Measurements from ENCODE around the gene GRHPR. TPM values are rescaled to one million over a fixed set of nuclear protein-coding genes. Genes with fewer than 3 reads are reported as not detected.

Gene GRHPR
- total RNA-seq, 2 donors from 2014 or later: 105 to 128 TPM

DNA sequence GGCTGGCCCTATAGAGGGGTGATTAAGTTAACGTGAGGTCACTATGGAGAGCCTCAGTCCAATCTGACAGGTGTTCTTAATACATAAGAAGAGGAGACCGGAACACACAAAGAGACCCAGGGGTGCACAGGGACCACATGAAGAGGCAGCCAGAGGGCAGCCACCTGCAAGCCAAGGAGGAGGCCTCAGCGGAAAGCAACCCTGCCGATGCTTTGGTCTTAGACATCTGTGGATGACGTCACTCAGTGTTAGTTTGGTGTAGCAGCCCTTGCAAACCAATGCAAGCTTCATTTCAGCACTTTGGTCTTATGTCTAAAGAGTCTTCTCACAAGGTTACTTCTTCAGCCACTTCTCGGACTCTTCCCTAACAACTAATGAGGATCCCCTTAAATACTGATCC lies 47.6 kb upstream of the GRHPR start:
- Histone ChIP-seq H3K4me1 (ENCODE audit: control insufficient read depth, insufficient read depth, low read length) (no peaks in the 10 kb centered on the region), H3K9me3 (ENCODE audit: control insufficient read depth, low read length) (no peaks in the 10 kb centered on the region), H3K27ac (ENCODE audit: low read depth, low read length) (no peak overlapping the region), H3K9ac (ENCODE audit: extremely low read depth, low read length, poor library complexity, severe bottlenecking) (no peak overlapping the region), H3K4me3 (ENCODE audit: low read length) (no peak overlapping the region), H3K27me3 (ENCODE audit: control insufficient read depth, insufficient read depth, low read length, poor library complexity, severe bottlenecking) (no peaks in the 10 kb centered on the region), H3K36me3 (ENCODE audit: control insufficient read depth, insufficient read depth, low read length) (no peaks in the 10 kb centered on the region)
- H3K4me3 Mint-ChIP-seq: no peak overlapping the region
- DNase-seq: no peak
- no peaks in the 10 kb centered on the region for H3K9me3 Mint-ChIP-seq
- no peaks in the 10 kb centered on the region for H3K4me1 Mint-ChIP-seq
- no peak overlapping the region for H3K27ac Mint-ChIP-seq
- peaks cover 4% of the 10 kb centered on the region for H3K27me3 Mint-ChIP-seq (ENCODE audit: insufficient read depth)
- TF ChIP-seq, protein P1, sequence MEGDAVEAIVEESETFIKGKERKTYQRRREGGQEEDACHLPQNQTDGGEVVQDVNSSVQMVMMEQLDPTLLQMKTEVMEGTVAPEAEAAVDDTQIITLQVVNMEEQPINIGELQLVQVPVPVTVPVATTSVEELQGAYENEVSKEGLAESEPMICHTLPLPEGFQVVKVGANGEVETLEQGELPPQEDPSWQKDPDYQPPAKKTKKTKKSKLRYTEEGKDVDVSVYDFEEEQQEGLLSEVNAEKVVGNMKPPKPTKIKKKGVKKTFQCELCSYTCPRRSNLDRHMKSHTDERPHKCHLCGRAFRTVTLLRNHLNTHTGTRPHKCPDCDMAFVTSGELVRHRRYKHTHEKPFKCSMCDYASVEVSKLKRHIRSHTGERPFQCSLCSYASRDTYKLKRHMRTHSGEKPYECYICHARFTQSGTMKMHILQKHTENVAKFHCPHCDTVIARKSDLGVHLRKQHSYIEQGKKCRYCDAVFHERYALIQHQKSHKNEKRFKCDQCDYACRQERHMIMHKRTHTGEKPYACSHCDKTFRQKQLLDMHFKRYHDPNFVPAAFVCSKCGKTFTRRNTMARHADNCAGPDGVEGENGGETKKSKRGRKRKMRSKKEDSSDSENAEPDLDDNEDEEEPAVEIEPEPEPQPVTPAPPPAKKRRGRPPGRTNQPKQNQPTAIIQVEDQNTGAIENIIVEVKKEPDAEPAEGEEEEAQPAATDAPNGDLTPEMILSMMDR (conservative IDR thresholded peaks at IDR 0.05): no peak
- no peaks in the 10 kb centered on the region for H3K36me3 Mint-ChIP-seq (ENCODE audit: low read depth)
- WGBS, 2 experiments (ENCODE audit: insufficient coverage in 1 of 2, insufficient read length in 1 of 2): 83 to 84% methylated on average over 4 to 6 of the region's 6 CpGs

DNA sequence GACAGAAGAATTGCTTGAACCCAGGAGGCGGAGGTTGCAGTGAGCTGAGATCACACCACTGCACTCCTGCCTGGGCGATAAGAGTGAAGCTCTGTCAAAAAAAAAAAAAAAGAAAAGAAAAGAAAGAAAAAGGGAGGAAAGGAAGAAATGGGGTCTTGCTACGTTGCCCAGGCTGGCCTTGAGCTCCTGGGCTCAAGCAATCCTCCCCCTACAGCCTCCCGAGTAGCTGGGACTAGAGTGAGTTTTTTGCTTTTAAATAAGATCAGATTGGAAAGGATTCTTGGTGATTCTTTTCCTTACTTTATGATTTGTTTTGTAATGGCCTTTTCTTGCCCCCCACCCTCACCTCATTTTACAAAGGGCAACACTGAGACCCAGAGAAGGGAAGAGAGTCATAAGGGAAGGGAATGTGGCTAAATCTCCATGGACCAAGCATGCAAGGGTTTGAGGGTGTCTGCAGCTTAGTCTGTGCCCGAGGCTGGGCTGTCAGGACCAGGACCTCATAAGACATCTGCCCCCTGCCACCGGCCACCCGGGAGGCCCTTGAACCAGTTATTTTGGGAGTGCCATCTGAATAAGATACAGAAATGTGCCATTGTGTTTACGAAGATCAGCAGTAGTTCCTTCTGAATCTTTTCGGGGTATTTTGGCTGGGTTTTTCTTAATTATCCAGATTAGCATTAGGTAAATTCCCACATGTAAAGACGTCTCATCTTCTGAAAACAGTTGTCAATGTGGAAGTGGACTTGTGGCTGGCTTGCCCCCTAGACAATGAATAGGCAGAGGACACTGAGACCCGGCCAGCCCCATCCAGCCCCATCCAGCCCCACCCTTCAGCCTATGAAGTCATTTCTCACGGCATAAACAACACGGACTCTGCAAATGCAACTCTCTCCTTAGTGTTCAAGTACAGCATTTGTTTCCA lies 44.5 kb upstream of the GRHPR start:
- H3K4me3 Mint-ChIP-seq: no peak overlapping the region
- no peaks in the 10 kb centered on the region for H3K27me3 ChIP-seq (ENCODE audit: control insufficient read depth, insufficient read depth, low read length, poor library complexity, severe bottlenecking)
- no peaks in the 10 kb centered on the region for H3K9me3 Mint-ChIP-seq
- H3K9ac ChIP-seq (ENCODE audit: extremely low read depth, low read length, poor library complexity, severe bottlenecking): no peak overlapping the region
- H3K36me3 ChIP-seq (ENCODE audit: control insufficient read depth, insufficient read depth, low read length): no peaks in the 10 kb centered on the region
- no peaks in the 10 kb centered on the region for H3K36me3 Mint-ChIP-seq (ENCODE audit: low read depth)
- no peak for DNase-seq
- H3K4me1 Mint-ChIP-seq: no peaks in the 10 kb centered on the region
- H3K27ac Mint-ChIP-seq: no peak overlapping the region
- 88 to 97% methylated on average over 8 to 13 of the region's 13 CpGs for WGBS, 2 experiments (ENCODE audit: insufficient coverage in 1 of 2, insufficient read length in 1 of 2)
- no peak overlapping the region for H3K4me3 ChIP-seq (ENCODE audit: low read length)
- no peak overlapping the region for H3K27ac ChIP-seq (ENCODE audit: low read depth, low read length)
- H3K27me3 Mint-ChIP-seq (ENCODE audit: insufficient read depth): peaks cover 4% of the 10 kb centered on the region
- no peaks in the 10 kb centered on the region for H3K9me3 ChIP-seq (ENCODE audit: control insufficient read depth, low read length)
- TF ChIP-seq, protein P1 (conservative IDR thresholded peaks at IDR 0.05): no peak
- H3K4me1 ChIP-seq (ENCODE audit: control insufficient read depth, insufficient read depth, low read length): no peaks in the 10 kb centered on the region

DNA sequence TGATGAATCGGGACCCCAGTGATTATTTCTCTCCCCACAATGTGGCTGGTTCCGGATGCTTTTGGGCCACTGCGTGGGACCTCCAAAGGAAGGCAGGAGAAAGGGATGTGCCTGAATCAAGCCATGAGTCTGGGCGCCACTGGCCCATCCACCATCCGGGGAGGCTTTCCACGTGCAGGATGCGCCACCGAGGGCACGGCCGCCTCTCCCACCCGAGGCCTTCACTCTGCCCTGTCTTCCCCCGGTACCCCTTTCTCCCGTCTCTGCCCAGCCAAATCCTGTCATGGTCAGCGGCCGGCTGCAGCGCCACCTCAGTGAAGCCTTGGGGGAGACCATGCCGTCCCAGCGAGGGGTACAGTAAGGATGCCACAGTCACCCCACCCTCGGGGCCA lies 43.9 kb upstream of the GRHPR start:
- no peaks in the 10 kb centered on the region for H3K4me1 ChIP-seq (ENCODE audit: control insufficient read depth, insufficient read depth, low read length)
- Mint-ChIP-seq H3K4me1 (no peaks in the 10 kb centered on the region), H3K36me3 (ENCODE audit: low read depth) (no peaks in the 10 kb centered on the region), H3K9me3 (no peaks in the 10 kb centered on the region), H3K4me3 (no peak overlapping the region), H3K27me3 (ENCODE audit: insufficient read depth) (peaks cover 4% of the 10 kb centered on the region), H3K27ac (no peak overlapping the region)
- no peak overlapping the region for H3K4me3 ChIP-seq (ENCODE audit: low read length)
- no peaks in the 10 kb centered on the region for H3K9me3 ChIP-seq (ENCODE audit: control insufficient read depth, low read length)
- no peak overlapping the region for H3K9ac ChIP-seq (ENCODE audit: extremely low read depth, low read length, poor library complexity, severe bottlenecking)
- no peak for DNase-seq
- WGBS, 2 experiments (ENCODE audit: insufficient coverage in 1 of 2, insufficient read length in 1 of 2): 87 to 94% methylated on average over 11 to 19 of the region's 19 CpGs
- H3K27ac ChIP-seq (ENCODE audit: low read depth, low read length): no peak overlapping the region
- H3K36me3 ChIP-seq (ENCODE audit: control insufficient read depth, insufficient read depth, low read length): no peaks in the 10 kb centered on the region
- TF ChIP-seq, protein P1 (conservative IDR thresholded peaks at IDR 0.05): no peak
- H3K27me3 ChIP-seq (ENCODE audit: control insufficient read depth, insufficient read depth, low read length, poor library complexity, severe bottlenecking): no peaks in the 10 kb centered on the region
